ENCODE data around the gene SLC26A1. TPM values are rescaled to one million over a fixed set of nuclear protein-coding genes. Genes with fewer than 3 reads are reported as not detected.

Gene SLC26A1
- total RNA-seq, 4 donors from 2014 or later, result 0.16 TPM; not detected in 3

- intact Hi-C loops (cut with DNase I; ENCODE audit: low total_unique reads), result loop anchor here (1.0 to 10.0 kb wide), 6 partner anchors 37 to 995 kb away; partner anchors contain the start of genes CTBP1, DGKQ, GAK and NELFA
These were observed 16.6 kb upstream of the SLC26A1 start for GRCh38 chr4:1009542-1010394.

GRCh38 chr4:1008840-1009541 is 15.8 kb upstream of the SLC26A1 start:
- Histone ChIP-seq H3K4me3 (peak overlapping the region; percentile 75 to 93 (median 79)), H3K9me3 (no peaks in the 10 kb centered on the region), H3K27me3 (peaks cover 41 to 43% (median 42%) of the 10 kb centered on the region in 3 donors), H3K36me3 (no peaks in the 10 kb centered on the region), H3K27ac (peak overlapping the region in 3 of 4 donors; percentile 27 to 63 (median 44)), H3K4me1 (peaks cover 7 to 19% of the 10 kb centered on the region in 2 donors)
- DNase-seq (peak in 1 of 2 donors; percentile 43), ATAC-seq (peak; percentile 23 to 29)
- in situ Hi-C loops (cut with MboI; ENCODE audit: low sequenced_read_pairs in 4 of 4) (no loop called here), intact Hi-C loops (cut with DNase I; ENCODE audit: low total_unique reads) (loop anchor here (1.0 to 2.0 kb wide), 2 partner anchors 36 to 77 kb away; partner anchors contain the start of genes DGKQ, GAK and TMEM175)
- no peak for TF ChIP-seq POLR2A (IDR thresholded peaks at IDR 0.05)
- no peak for TF ChIP-seq CTCF (IDR thresholded peaks at IDR 0.05 in 4 of 5, conservative IDR thresholded peaks at IDR 0.05 in 1 of 5)

More at GRCh38 chr4:1009542-1010394, 16.6 kb upstream of the SLC26A1 start:
- Histone ChIP-seq H3K27ac (peak overlapping the region; percentile 50 to 64 (median 62)), H3K9me3 (no peaks in the 10 kb centered on the region), H3K4me3 (peak overlapping the region; percentile 75 to 97 (median 79)), H3K27me3 (peaks cover 33 to 35% (median 34%) of the 10 kb centered on the region in 3 donors), H3K4me1 (peaks cover 7 to 19% of the 10 kb centered on the region in 2 donors), H3K36me3 (no peaks in the 10 kb centered on the region)
- DNase-seq (peak; percentile 48 to 57), ATAC-seq (peak; percentile 63 to 64)
- TF ChIP-seq POLR2A (IDR thresholded peaks at IDR 0.05) (peak in 1 of 2 donors; percentile 25), CTCF (IDR thresholded peaks at IDR 0.05 in 4 of 5, conservative IDR thresholded peaks at IDR 0.05 in 1 of 5) (peak in 4 of 5 experiments; percentile 9 to 31 (median 20))
- in situ Hi-C loops (cut with MboI; ENCODE audit: low sequenced_read_pairs in 4 of 4), result no loop called here

GRCh38 chr4:1006856-1007255 is 13.7 kb upstream of the SLC26A1 start:
- H3K36me3 ChIP-seq, result no peaks in the 10 kb centered on the region
- H3K27me3 ChIP-seq, result peaks cover 60 to 63% (median 63%) of the 10 kb centered on the region in 3 donors
- H3K9me3 ChIP-seq, result no peaks in the 10 kb centered on the region
- peaks cover 13 to 19% of the 10 kb centered on the region in 2 donors for H3K4me1 ChIP-seq
- intact Hi-C loops (cut with DNase I; ENCODE audit: low total_unique reads) (no loop called here), in situ Hi-C loops (cut with MboI; ENCODE audit: low sequenced_read_pairs in 4 of 4) (no loop called here)
- ATAC-seq, result no peak
- TF ChIP-seq CTCF (IDR thresholded peaks at IDR 0.05 in 4 of 5, conservative IDR thresholded peaks at IDR 0.05 in 1 of 5) (no peak), POLR2A (IDR thresholded peaks at IDR 0.05) (no peak)
- H3K4me3 ChIP-seq, result no peak overlapping the region
- no peak overlapping the region for H3K27ac ChIP-seq
- DNase-seq, result no peak

- Histone ChIP-seq H3K27ac (no peak overlapping the region), H3K9me3 (no peaks in the 10 kb centered on the region), H3K4me3 (no peak overlapping the region), H3K36me3 (no peaks in the 10 kb centered on the region), H3K4me1 (peaks cover 7 to 10% of the 10 kb centered on the region in 2 donors), H3K27me3 (peaks cover 81 to 83% (median 83%) of the 10 kb centered on the region in 3 donors)
- ATAC-seq, result no peak
- no peak for DNase-seq
- intact Hi-C loops (cut with DNase I; ENCODE audit: low total_unique reads) (no loop called here), in situ Hi-C loops (cut with MboI; ENCODE audit: low sequenced_read_pairs in 4 of 4) (no loop called here)
- no peak for TF ChIP-seq CTCF (IDR thresholded peaks at IDR 0.05 in 4 of 5, conservative IDR thresholded peaks at IDR 0.05 in 1 of 5)
- TF ChIP-seq POLR2A (IDR thresholded peaks at IDR 0.05), result no peak
These were observed 11.6 kb upstream of the SLC26A1 start for GRCh38 chr4:1004557-1005485.

Data from gastrocnemius medialis (tissue), 4 donors.